Keratinocyte (primary cell): ENCODE measurements around the gene FGF16.

ENCODE experiments used
- CTCF ChIP-seq, 3 experiments: IDR thresholded peaks in 1 of 3; conservative IDR thresholded peaks in 1 of 3; optimal IDR thresholded peaks in 1 of 3; 2 replicates in 2 of 3; 3 replicates in 1 of 3; pipeline versions ENCODE3 to v1.5.1; 2011; ENCODE audit warnings: low read length in 3 of 3, mild to moderate bottlenecking in 3 of 3, moderate library complexity in 2 of 3, control low read depth in 1 of 3, inconsistent platforms in 1 of 3; ENCODE audit not compliant: insufficient read depth in 2 of 3; ENCODE audit errors: extremely low read depth in 1 of 3
- EZH2 ChIP-seq: IDR thresholded peaks from one replicate; pipeline ENCODE4 v1.6.1; 2012; ENCODE audit warnings: inconsistent platforms, mild to moderate bottlenecking, low read length, moderate library complexity

DNA sequence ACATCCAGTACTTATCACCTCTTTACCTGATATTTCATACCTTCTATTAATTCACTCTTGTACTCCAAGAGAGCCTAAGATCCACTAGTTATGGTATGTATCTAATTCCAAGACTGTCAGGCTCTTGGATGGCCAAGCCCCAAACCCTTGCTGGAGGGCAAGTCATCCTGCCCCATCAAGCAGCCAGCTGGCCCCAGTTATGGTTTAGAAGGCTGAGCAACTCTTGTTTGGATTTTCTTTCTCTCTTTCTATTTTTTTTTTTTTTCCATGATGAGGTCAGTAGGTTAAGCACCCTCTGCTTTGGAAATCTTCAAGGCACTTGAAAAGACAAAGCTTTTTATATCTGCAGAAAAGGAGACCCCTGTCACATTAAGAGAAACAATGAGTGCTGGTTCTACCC lies 10.9 kb upstream of the FGF16 start:
- no peak for TF ChIP-seq CTCF (optimal IDR thresholded peaks at IDR 0.05 in 1 of 3, IDR thresholded peaks at IDR 0.05 in 1 of 3, conservative IDR thresholded peaks at IDR 0.05 in 1 of 3; ENCODE audit: extremely low read depth in 1 of 3, insufficient read depth in 2 of 3, low read length in 3 of 3)
- TF ChIP-seq EZH2, result no peak
